DOHH2 (cell line): ENCODE results near the gene ZRANB1.

Experiments used
- EZH2phosphoT487 ChIP-seq: fragments of 200-600 bp; sonication (generic); IDR thresholded peaks from 2 replicates; pipeline ENCODE4 v1.6.1; 2017; ENCODE audit warnings: borderline replicate concordance, mild to moderate bottlenecking, antibody characterized with exemption, low read length, moderate library complexity, mixed read lengths
- TF ChIP-seq, protein P1 (sequence below): fragments of 200-600 bp; sonication (generic); IDR thresholded peaks from one replicate; pipeline ENCODE4 v1.5.1; 2014; ENCODE audit warnings: antibody characterized with exemption, mild to moderate bottlenecking, low read depth, low read length; ENCODE audit not compliant: poor library complexity, severe bottlenecking

DNA sequence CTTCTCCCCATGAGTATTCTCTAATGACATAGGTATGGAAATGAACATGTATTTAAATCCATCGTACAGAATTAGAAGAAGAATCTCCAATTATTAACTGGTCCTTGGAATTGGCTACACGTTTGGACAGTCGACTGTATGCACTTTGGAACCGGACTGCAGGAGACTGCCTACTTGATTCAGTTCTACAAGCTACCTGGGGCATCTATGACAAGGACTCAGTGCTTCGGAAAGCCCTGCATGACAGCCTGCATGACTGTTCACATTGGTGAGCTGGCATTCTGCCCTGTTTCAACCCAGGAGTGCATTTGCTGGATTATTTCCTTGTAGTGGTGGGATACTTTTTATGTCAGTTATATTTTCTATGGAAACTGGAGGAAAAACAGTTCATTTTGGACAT is 32.2 kb downstream of the ZRANB1 start:
- TF ChIP-seq, protein P1, sequence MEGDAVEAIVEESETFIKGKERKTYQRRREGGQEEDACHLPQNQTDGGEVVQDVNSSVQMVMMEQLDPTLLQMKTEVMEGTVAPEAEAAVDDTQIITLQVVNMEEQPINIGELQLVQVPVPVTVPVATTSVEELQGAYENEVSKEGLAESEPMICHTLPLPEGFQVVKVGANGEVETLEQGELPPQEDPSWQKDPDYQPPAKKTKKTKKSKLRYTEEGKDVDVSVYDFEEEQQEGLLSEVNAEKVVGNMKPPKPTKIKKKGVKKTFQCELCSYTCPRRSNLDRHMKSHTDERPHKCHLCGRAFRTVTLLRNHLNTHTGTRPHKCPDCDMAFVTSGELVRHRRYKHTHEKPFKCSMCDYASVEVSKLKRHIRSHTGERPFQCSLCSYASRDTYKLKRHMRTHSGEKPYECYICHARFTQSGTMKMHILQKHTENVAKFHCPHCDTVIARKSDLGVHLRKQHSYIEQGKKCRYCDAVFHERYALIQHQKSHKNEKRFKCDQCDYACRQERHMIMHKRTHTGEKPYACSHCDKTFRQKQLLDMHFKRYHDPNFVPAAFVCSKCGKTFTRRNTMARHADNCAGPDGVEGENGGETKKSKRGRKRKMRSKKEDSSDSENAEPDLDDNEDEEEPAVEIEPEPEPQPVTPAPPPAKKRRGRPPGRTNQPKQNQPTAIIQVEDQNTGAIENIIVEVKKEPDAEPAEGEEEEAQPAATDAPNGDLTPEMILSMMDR: no peak
- no peak for TF ChIP-seq EZH2phosphoT487
